ENCODE measurements around the gene WWOX.

Gene WWOX

GRCh38 chr16:78538919-78539318, 439.5 kb downstream of the WWOX start:
- no peak for TF ChIP-seq CTCF (IDR thresholded peaks at IDR 0.05; ENCODE audit: insufficient read depth, missing control alignments)
- FAIRE-seq (no peak), DNase-seq (ENCODE audit: insufficient read length, low spot score) (no peak)

- FAIRE-seq: no peak
Measured at GRCh38 chr16:78542419-78542818, 443.0 kb downstream of the WWOX start.

GRCh38 chr16:78543023-78543422, 443.6 kb downstream of the WWOX start:
- TF ChIP-seq CTCF (IDR thresholded peaks at IDR 0.05; ENCODE audit: insufficient read depth, missing control alignments): no peak
- no peak for DNase-seq (ENCODE audit: insufficient read length, low spot score)
- no peak for FAIRE-seq

More at GRCh38 chr16:78542419-78542818, 443.0 kb downstream of the WWOX start:
- DNase-seq (ENCODE audit: insufficient read length, low spot score): no peak
- TF ChIP-seq CTCF (IDR thresholded peaks at IDR 0.05; ENCODE audit: insufficient read depth, missing control alignments): no peak

- no peak for DNase-seq (ENCODE audit: insufficient read length, low spot score)
- TF ChIP-seq CTCF (IDR thresholded peaks at IDR 0.05; ENCODE audit: insufficient read depth, missing control alignments): no peak
- FAIRE-seq: no peak
Measured at GRCh38 chr16:78549366-78549765, 449.9 kb downstream of the WWOX start.

- no peak for FAIRE-seq
- no peak for TF ChIP-seq CTCF (IDR thresholded peaks at IDR 0.05; ENCODE audit: insufficient read depth, missing control alignments)
- no peak for DNase-seq (ENCODE audit: insufficient read length, low spot score)
Measured at GRCh38 chr16:78551487-78552085, 452.1 kb downstream of the WWOX start.

GRCh38 chr16:78552106-78552675, 452.7 kb downstream of the WWOX start:
- FAIRE-seq (no peak), DNase-seq (ENCODE audit: insufficient read length, low spot score) (no peak)
- no peak for TF ChIP-seq CTCF (IDR thresholded peaks at IDR 0.05; ENCODE audit: insufficient read depth, missing control alignments)

GRCh38 chr16:78552716-78553115, 453.3 kb downstream of the WWOX start:
- no peak for FAIRE-seq
- TF ChIP-seq CTCF (IDR thresholded peaks at IDR 0.05; ENCODE audit: insufficient read depth, missing control alignments): no peak

More at GRCh38 chr16:78552716-78553115, 453.3 kb downstream of the WWOX start:
- DNase-seq (ENCODE audit: insufficient read length, low spot score): no peak
